ENCODE results near the gene ZP2.

ZP2 gene

GRCh38 chr16:21190599-21190998, 20.8 kb downstream of the ZP2 start:
- Histone ChIP-seq H3K4me1 (ENCODE audit: control insufficient read depth, insufficient read depth, low read length) (0 out of 2 replicates have a peak, but pooled peaks cover 3% of the 10 kb centered on the region), H3K4me3 (ENCODE audit: low read depth, low read length) (no peak overlapping the region), H3K9ac (ENCODE audit: low read depth, low read length) (no peak overlapping the region), H3K27ac (ENCODE audit: low read depth, low read length) (no peak overlapping the region), H3K27me3 (ENCODE audit: control insufficient read depth, insufficient read depth, low read length) (peaks cover 5% of the 10 kb centered on the region), H3K36me3 (ENCODE audit: control insufficient read depth, insufficient read depth, low read length) (no peaks in the 10 kb centered on the region), H3K9me3 (ENCODE audit: control insufficient read depth, insufficient read depth, low read length) (no peaks in the 10 kb centered on the region)

DNA sequence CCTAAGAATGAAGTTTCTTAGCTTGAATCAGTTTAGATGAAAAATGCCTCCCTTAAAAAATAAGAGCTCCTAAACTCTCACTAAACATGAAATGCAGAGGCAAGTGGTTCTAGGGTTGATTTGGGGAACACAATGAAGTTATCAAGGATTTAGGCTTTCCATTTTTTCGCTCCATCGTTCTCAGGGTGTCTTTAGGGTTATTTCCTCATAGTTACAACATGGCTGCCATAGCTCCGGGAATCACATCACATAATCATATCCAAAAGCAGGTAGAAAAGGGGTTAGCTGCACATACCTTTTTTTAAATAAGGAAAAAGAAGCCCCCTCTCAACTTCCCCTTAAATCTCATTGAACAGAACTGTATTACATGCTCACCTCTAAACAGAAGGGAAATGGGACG, 21.4 kb downstream of the ZP2 start:
- H3K9me3 ChIP-seq (ENCODE audit: control insufficient read depth, insufficient read depth, low read length) = no peaks in the 10 kb centered on the region
- peaks cover 5% of the 10 kb centered on the region for H3K27me3 ChIP-seq (ENCODE audit: control insufficient read depth, insufficient read depth, low read length)
- H3K4me3 ChIP-seq (ENCODE audit: low read depth, low read length) = no peak overlapping the region
- no peak overlapping the region for H3K27ac ChIP-seq (ENCODE audit: low read depth, low read length)
- no peaks in the 10 kb centered on the region for H3K36me3 ChIP-seq (ENCODE audit: control insufficient read depth, insufficient read depth, low read length)
- H3K4me1 ChIP-seq (ENCODE audit: control insufficient read depth, insufficient read depth, low read length) = 0 out of 2 replicates have a peak, but pooled peaks cover 3% of the 10 kb centered on the region
- H3K9ac ChIP-seq (ENCODE audit: low read depth, low read length) = no peak overlapping the region

DNA sequence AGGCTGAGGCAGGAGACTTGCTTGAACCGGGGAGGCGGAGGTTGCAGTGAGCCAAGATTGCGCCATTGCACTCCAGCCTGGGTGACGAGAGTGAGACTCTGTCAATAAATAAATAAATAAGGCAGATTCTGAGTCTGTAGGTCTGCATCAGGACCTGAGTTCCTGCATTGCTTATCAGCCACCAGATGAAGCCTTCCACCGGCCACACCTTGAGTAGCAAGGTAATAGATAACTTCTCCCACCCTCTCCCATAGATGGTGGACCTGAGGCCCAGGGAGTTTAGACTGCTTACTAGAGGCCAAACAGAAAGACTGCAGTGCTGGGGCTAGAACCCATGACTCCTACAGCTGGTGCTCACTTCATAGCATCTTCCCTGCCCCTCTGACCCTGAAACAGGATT, 22.1 kb downstream of the ZP2 start:
- Histone ChIP-seq H3K36me3 (ENCODE audit: control insufficient read depth, insufficient read depth, low read length) (no peaks in the 10 kb centered on the region), H3K9ac (ENCODE audit: low read depth, low read length) (no peak overlapping the region), H3K27ac (ENCODE audit: low read depth, low read length) (no peak overlapping the region), H3K4me1 (ENCODE audit: control insufficient read depth, insufficient read depth, low read length) (peaks cover 6% of the 10 kb centered on the region; the same call in 1 of the 2 replicates), H3K4me3 (ENCODE audit: low read depth, low read length) (no peak overlapping the region), H3K9me3 (ENCODE audit: control insufficient read depth, insufficient read depth, low read length) (no peaks in the 10 kb centered on the region), H3K27me3 (ENCODE audit: control insufficient read depth, insufficient read depth, low read length) (peaks cover 5% of the 10 kb centered on the region)

DNA sequence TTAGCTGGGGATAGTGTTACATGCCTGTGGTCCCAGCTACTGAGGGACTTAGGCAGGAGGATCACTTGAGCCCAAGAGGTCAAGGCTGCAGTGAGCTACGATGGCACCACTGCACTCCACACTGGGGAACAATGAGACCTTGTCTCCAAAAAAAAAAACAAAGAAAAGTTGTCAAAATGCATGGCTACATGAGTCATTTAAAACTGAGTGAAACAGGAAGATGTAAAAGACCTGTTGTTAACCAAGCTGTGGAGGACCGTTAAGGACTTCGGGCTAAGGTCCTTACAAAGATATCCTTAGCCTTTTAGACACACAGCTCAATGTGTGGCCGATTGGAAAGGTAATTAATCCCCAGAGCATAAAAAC, 25.1 kb downstream of the ZP2 start:
- peaks cover 12% of the 10 kb centered on the region for H3K36me3 ChIP-seq (ENCODE audit: control insufficient read depth, insufficient read depth, low read length)
- H3K27ac ChIP-seq (ENCODE audit: low read depth, low read length) = no peak overlapping the region
- H3K9me3 ChIP-seq (ENCODE audit: control insufficient read depth, insufficient read depth, low read length) = peaks cover 13% of the 10 kb centered on the region
- peaks cover 5% of the 10 kb centered on the region for H3K27me3 ChIP-seq (ENCODE audit: control insufficient read depth, insufficient read depth, low read length)
- no peak overlapping the region for H3K4me3 ChIP-seq (ENCODE audit: low read depth, low read length)
- H3K4me1 ChIP-seq (ENCODE audit: control insufficient read depth, insufficient read depth, low read length) = peaks cover 7% of the 10 kb centered on the region; the same call in 1 of the 2 replicates
- H3K9ac ChIP-seq (ENCODE audit: low read depth, low read length) = no peak overlapping the region

DNA sequence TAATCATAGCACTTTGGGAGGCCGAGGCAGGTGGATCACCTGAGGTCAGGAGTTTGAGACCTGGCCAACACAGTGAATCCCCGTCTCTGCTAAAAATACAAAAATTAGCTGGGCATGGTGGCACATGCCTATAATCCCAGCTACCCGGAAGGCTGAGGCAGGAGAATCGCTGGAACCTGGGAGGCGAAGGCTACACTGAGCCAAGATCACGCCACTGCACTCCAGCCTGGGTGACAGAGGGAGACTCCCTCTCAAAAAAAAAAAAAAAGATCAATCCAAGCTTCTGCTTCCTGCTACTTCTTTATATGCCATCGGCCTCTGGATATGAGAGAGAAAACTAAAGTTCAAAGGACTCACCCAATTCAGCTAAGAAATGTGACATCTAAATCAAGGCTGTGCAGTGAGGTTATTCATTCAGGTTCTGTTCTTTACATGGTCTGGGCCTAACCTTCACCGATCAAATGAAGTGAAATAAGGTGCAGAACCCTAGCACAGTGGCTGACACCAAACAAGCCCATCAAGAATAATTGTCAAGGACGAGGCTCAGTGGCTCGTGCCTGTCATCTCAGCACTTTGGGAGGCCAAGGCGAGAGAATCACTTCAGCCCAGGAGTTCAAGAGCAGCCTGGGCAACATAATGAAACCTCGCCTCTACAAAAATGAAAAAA, 25.6 kb downstream of the ZP2 start:
- Histone ChIP-seq H3K27me3 (ENCODE audit: control insufficient read depth, insufficient read depth, low read length) (peaks cover 5% of the 10 kb centered on the region), H3K27ac (ENCODE audit: low read depth, low read length) (no peak overlapping the region), H3K4me1 (ENCODE audit: control insufficient read depth, insufficient read depth, low read length) (peaks cover 7% of the 10 kb centered on the region; the same call in 1 of the 2 replicates), H3K4me3 (ENCODE audit: low read depth, low read length) (no peak overlapping the region), H3K36me3 (ENCODE audit: control insufficient read depth, insufficient read depth, low read length) (peaks cover 18% of the 10 kb centered on the region), H3K9me3 (ENCODE audit: control insufficient read depth, insufficient read depth, low read length) (peaks cover 18% of the 10 kb centered on the region), H3K9ac (ENCODE audit: low read depth, low read length) (no peak overlapping the region)

DNA sequence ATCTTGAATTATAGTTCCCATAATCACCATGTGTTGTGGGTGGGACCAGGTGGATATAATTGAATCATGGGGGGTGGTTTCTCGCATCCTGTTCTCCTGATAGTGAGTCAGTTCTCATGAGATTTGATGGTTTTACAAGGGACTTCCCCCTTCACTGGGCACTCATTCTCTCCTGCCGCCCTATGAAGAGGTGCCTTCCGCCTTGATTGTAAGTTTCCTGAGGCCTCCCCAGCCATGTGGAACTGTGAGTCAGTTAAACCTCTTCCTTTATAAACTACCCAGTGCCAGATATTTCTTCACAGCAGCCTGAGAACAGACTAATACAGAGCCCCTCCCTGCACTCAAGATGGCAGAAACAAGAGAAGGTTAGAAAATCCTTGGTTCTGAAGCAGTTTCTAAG, 26.5 kb downstream of the ZP2 start:
- Histone ChIP-seq H3K4me1 (ENCODE audit: control insufficient read depth, insufficient read depth, low read length) (peaks cover 7% of the 10 kb centered on the region; the same call in 1 of the 2 replicates), H3K9ac (ENCODE audit: low read depth, low read length) (no peak overlapping the region), H3K36me3 (ENCODE audit: control insufficient read depth, insufficient read depth, low read length) (peaks cover 27% of the 10 kb centered on the region), H3K27me3 (ENCODE audit: control insufficient read depth, insufficient read depth, low read length) (peaks cover 5% of the 10 kb centered on the region), H3K27ac (ENCODE audit: low read depth, low read length) (no peak overlapping the region), H3K4me3 (ENCODE audit: low read depth, low read length) (no peak overlapping the region), H3K9me3 (ENCODE audit: control insufficient read depth, insufficient read depth, low read length) (peaks cover 21% of the 10 kb centered on the region)

- Histone ChIP-seq H3K9me3 (ENCODE audit: control insufficient read depth, insufficient read depth, low read length) (peaks cover 21% of the 10 kb centered on the region), H3K27ac (ENCODE audit: low read depth, low read length) (no peak overlapping the region), H3K36me3 (ENCODE audit: control insufficient read depth, insufficient read depth, low read length) (peaks cover 36% of the 10 kb centered on the region)
Measured at GRCh38 chr16:21183995-21184394, 27.4 kb downstream of the ZP2 start.

DNA sequence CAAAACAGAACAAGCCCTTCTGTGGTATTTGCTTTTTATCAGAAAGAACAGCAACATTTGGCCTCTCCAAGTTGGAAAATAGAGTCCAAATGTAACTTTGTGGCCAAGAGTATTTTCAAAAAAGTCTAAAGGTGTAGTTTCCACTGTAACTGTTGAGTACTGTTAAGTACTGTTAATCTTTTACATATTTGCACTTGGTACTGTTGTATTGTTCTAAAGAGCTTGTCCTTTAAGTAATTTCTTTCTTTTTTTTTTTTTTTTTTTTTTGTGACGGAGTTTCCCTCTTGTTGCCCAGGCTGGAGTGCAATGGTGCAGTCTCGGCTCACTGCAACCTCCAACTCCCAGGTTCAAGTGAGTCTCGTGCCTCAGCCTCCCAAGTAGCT, 31.4 kb downstream of the ZP2 start:
- Histone ChIP-seq H3K36me3 (ENCODE audit: control insufficient read depth, insufficient read depth, low read length) (peaks cover 73% of the 10 kb centered on the region), H3K4me3 (ENCODE audit: low read depth, low read length) (no peak overlapping the region), H3K27me3 (ENCODE audit: control insufficient read depth, insufficient read depth, low read length) (no peaks in the 10 kb centered on the region), H3K27ac (ENCODE audit: low read depth, low read length) (no peak overlapping the region), H3K4me1 (ENCODE audit: control insufficient read depth, insufficient read depth, low read length) (peaks cover 4% of the 10 kb centered on the region; the same call in 1 of the 2 replicates), H3K9me3 (ENCODE audit: control insufficient read depth, insufficient read depth, low read length) (peaks cover 21% of the 10 kb centered on the region), H3K9ac (ENCODE audit: low read depth, low read length) (no peak overlapping the region)

More at GRCh38 chr16:21183995-21184394, 27.4 kb downstream of the ZP2 start:
- Histone ChIP-seq H3K9ac (ENCODE audit: low read depth, low read length) (no peak overlapping the region), H3K4me1 (ENCODE audit: control insufficient read depth, insufficient read depth, low read length) (peaks cover 7% of the 10 kb centered on the region; the same call in 1 of the 2 replicates), H3K27me3 (ENCODE audit: control insufficient read depth, insufficient read depth, low read length) (no peaks in the 10 kb centered on the region), H3K4me3 (ENCODE audit: low read depth, low read length) (no peak overlapping the region)

DNA sequence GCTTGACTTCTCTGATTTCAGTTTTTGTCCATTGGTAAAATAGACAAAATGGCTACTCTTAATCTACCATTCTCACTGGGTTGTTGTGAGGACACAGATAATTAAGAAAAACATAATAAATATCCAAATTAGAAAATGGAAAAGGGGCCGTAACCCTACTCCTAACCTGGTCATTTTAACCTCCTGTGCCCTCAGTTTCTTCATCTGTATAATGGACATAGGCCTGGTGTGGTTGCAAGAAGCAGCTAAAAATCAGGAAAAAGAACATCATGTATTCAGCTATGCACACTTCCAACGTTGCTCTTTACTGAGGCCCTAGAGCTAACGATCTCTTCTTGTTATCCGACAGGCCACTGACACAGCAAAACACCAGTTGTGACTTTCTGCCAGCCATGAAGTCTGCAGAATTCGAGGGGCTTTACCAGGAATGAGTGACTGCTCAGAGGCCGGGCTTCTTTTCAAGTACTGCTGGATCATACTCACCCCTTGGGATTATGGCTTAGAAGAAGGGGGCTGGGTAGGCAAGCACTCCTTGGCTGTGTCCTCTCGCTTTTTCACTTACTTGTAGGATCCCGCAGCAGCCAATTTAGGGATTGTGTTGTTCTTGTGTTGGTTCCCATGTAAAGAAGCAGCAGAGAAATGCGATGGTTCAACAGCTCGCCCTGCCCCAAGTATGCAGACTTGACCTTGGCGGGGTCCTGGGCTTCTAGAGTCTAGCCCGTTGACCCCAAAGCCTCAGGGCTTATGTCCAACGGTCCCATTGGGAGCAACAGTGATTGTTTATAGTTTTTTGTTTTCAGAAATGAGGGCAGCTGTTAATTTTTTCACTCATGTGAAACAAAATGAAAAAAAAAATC, 32.0 kb downstream of the ZP2 start:
- H3K4me3 ChIP-seq (ENCODE audit: low read depth, low read length) = no peak overlapping the region
- H3K27ac ChIP-seq (ENCODE audit: low read depth, low read length) = no peak overlapping the region
- H3K9me3 ChIP-seq (ENCODE audit: control insufficient read depth, insufficient read depth, low read length) = peaks cover 21% of the 10 kb centered on the region
- no peaks in the 10 kb centered on the region for H3K27me3 ChIP-seq (ENCODE audit: control insufficient read depth, insufficient read depth, low read length)
- peaks cover 79% of the 10 kb centered on the region for H3K36me3 ChIP-seq (ENCODE audit: control insufficient read depth, insufficient read depth, low read length)
- peaks cover 2% of the 10 kb centered on the region; the same call in 1 of the 2 replicates for H3K4me1 ChIP-seq (ENCODE audit: control insufficient read depth, insufficient read depth, low read length)
- H3K9ac ChIP-seq (ENCODE audit: low read depth, low read length) = no peak overlapping the region

DNA sequence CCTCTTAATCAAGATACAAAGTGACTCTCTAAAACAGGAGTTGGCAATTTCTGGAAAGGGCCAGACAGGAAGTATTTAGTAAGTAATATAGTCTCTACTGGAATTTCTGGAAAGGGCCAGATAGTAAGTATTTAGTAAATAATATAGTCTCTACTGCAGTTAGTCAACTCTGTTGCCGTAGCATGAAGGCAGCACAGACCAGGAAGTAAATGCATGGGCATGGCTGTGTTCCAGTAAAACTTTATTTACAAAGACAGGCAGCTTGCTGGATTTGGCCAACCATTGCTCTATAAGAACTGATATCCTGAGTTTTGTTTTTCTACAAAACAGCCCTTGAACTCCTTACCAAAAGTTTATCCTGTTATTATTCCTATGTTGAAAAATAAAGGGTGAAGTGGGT, 36.0 kb downstream of the ZP2 start:
- no peaks in the 10 kb centered on the region for H3K4me1 ChIP-seq (ENCODE audit: control insufficient read depth, insufficient read depth, low read length)
- no peaks in the 10 kb centered on the region for H3K9me3 ChIP-seq (ENCODE audit: control insufficient read depth, insufficient read depth, low read length)
- H3K27me3 ChIP-seq (ENCODE audit: control insufficient read depth, insufficient read depth, low read length) = no peaks in the 10 kb centered on the region
- H3K27ac ChIP-seq (ENCODE audit: low read depth, low read length) = no peak overlapping the region
- peaks cover 91% of the 10 kb centered on the region for H3K36me3 ChIP-seq (ENCODE audit: control insufficient read depth, insufficient read depth, low read length)
- no peak overlapping the region for H3K9ac ChIP-seq (ENCODE audit: low read depth, low read length)
- no peak overlapping the region for H3K4me3 ChIP-seq (ENCODE audit: low read depth, low read length)

DNA sequence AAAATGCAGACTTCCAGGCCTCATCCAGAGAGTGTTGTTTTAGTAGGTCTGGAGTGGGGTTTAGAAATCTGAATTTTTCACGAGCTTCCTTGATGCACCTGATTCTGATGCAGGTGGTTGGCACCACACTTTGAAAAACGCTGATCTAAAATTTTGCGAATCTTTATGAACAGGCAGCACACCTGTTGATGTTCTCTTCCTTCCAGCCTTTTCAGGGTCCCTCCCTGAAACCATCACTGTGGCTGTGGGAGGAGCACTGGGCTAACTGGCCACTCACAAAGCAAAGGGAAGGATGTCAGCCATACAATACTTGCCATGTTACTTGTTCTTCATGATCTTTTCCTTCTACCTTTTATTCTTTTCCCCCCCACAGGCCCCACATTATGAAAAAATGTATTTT, 38.7 kb downstream of the ZP2 start:
- Histone ChIP-seq H3K36me3 (ENCODE audit: control insufficient read depth, insufficient read depth, low read length) (peaks cover 72% of the 10 kb centered on the region), H3K9ac (ENCODE audit: low read depth, low read length) (no peak overlapping the region), H3K4me3 (ENCODE audit: low read depth, low read length) (no peak overlapping the region), H3K4me1 (ENCODE audit: control insufficient read depth, insufficient read depth, low read length) (no peaks in the 10 kb centered on the region), H3K27me3 (ENCODE audit: control insufficient read depth, insufficient read depth, low read length) (no peaks in the 10 kb centered on the region), H3K27ac (ENCODE audit: low read depth, low read length) (no peak overlapping the region), H3K9me3 (ENCODE audit: control insufficient read depth, insufficient read depth, low read length) (no peaks in the 10 kb centered on the region)

All from HUES48 (cell line).